H1 (cell line): Measurements from ENCODE around the gene WNT3A. TPM values are rescaled to one million over a fixed set of nuclear protein-coding genes. Genes with fewer than 3 reads are reported as not detected.

ENCODE experiments used
- CTCF ChIA-PET: fragments of 300-600 bp; sonication (Branson Sonifier 250); formaldehyde crosslinking; loops from one replicate; lab custom pipeline; 2021; ENCODE audit not compliant: partially characterized antibody; lab: Charles Lee
- POLR2A ChIA-PET: fragments of 300-600 bp; sonication (Branson Sonifier 250); formaldehyde crosslinking; loops from one replicate; lab custom pipeline; 2021; ENCODE audit warnings: inconsistent platforms; ENCODE audit not compliant: partially characterized antibody; lab: Charles Lee
- DNase-seq, 2 experiments: peaks; one replicate each; pipeline versions ENCODE4 v3.0.0 to v3.0.0-alpha.2; 2010 to 2022; ENCODE audit warnings: low spot score in 2 of 2, low read depth in 1 of 2, mixed read lengths in 1 of 2
- FAIRE-seq: peaks from 2 replicates; lab custom pipeline; 2011; peaks lifted over from hg19 to GRCh38; lab: Jason Lieb, UNC
- H2AFZ ChIP-seq: 2 replicates; pipeline ENCODE4 v1.8.1; 2012; ENCODE audit warnings: low read length, inconsistent platforms
- H2AK5ac ChIP-seq: 2 replicates; pipeline ENCODE4 v1.6.1; 2013; ENCODE audit warnings: low read depth, low read length
- H2BK120ac ChIP-seq: replicated peaks from 2 replicates; pipeline ENCODE3; 2013; ENCODE audit warnings: low read depth, low read length, inconsistent platforms
- H2BK12ac ChIP-seq: 2 replicates; pipeline ENCODE4 v1.6.1; 2013; ENCODE audit warnings: low read depth, low read length
- H2BK15ac ChIP-seq: 2 replicates; pipeline ENCODE4 v1.6.1; 2013; ENCODE audit warnings: low read length
- H2BK20ac ChIP-seq: 2 replicates; pipeline ENCODE4 v1.6.1; 2013; ENCODE audit warnings: low read length
- H2BK5ac ChIP-seq: 2 replicates; pipeline ENCODE4 v1.6.1; 2013; ENCODE audit warnings: low read depth, low read length
- H3K14ac ChIP-seq: 2 replicates; pipeline ENCODE4 v1.6.1; 2013; ENCODE audit warnings: inconsistent platforms; ENCODE audit not compliant: insufficient read length
- H3K18ac ChIP-seq: 2 replicates; pipeline ENCODE4 v1.6.1; 2013; ENCODE audit warnings: low read length; ENCODE audit errors: extremely low read depth
- H3K23ac ChIP-seq: 2 replicates; pipeline ENCODE4 v1.6.1; 2013; ENCODE audit warnings: inconsistent platforms; ENCODE audit not compliant: insufficient read length
- H3K23me2 ChIP-seq: 2 replicates; pipeline ENCODE4 v1.6.1; 2013; ENCODE audit warnings: low read depth, low read length
- H3K27ac ChIP-seq: 2 replicates; pipeline ENCODE4 v1.6.1; 2011; ENCODE audit warnings: low read depth, low read length, inconsistent platforms
- H3K27me3 ChIP-seq, 4 experiments: replicated peaks in 1 of 4; 1 replicate in 1 of 4; 2 replicates in 3 of 4; pipeline versions ENCODE4 v1.6.1 to v1.8.1; 2011 to 2013; ENCODE audit warnings: low read length in 3 of 4, mild to moderate bottlenecking in 3 of 4, inconsistent platforms in 2 of 4, mixed read lengths in 2 of 4, moderate library complexity in 1 of 4; ENCODE audit not compliant: control insufficient read depth in 3 of 4, insufficient read depth in 3 of 4; ENCODE audit errors: extremely low read depth in 1 of 4
- H3K36me3 ChIP-seq, 4 experiments: 2 replicates each; pipeline versions ENCODE4 v1.6.1 to v1.8.1; 2011 to 2013; ENCODE audit warnings: mild to moderate bottlenecking in 4 of 4, low read length in 3 of 4, moderate library complexity in 2 of 4, control low read depth in 1 of 4, inconsistent platforms in 1 of 4; ENCODE audit not compliant: insufficient read depth in 4 of 4, control insufficient read depth in 2 of 4
- H3K4ac ChIP-seq: replicated peaks from 2 replicates; pipeline ENCODE3; 2013; ENCODE audit warnings: low read length, low read depth, mixed read lengths, inconsistent platforms; ENCODE audit not compliant: insufficient read length
- H3K4me1 ChIP-seq, 4 experiments: replicated peaks in 1 of 4; 1 replicate in 1 of 4; 2 replicates in 3 of 4; pipeline versions ENCODE4 v1.6.1 to v1.8.1; 2011 to 2013; ENCODE audit warnings: low read length in 3 of 4, inconsistent platforms in 2 of 4, mixed read lengths in 1 of 4; ENCODE audit not compliant: insufficient read depth in 4 of 4, control insufficient read depth in 3 of 4
- H3K4me2 ChIP-seq, 2 experiments: 2 replicates each; pipeline versions ENCODE4 v1.6.1 to v1.8.1; 2011 to 2013; ENCODE audit warnings: low read depth in 2 of 2, low read length in 2 of 2, control low read depth in 1 of 2, inconsistent platforms in 1 of 2, mild to moderate bottlenecking in 1 of 2; ENCODE audit not compliant: insufficient read depth in 1 of 2
- H3K4me3 ChIP-seq, 4 experiments: fragments of 200-600, 300-600 bp in 1 of 4; sonication (generic), shearing (Covaris generic), sonication (Bioruptor Twin) in 1 of 4; 2 replicates each; pipeline versions ENCODE4 v1.5.1 to v1.8.1; 2011 to 2016; ENCODE audit warnings: low read length in 4 of 4, low read depth in 3 of 4, control low read depth in 2 of 4, inconsistent platforms in 2 of 4, mild to moderate bottlenecking in 2 of 4, mixed read lengths in 1 of 4, moderate library complexity in 1 of 4; ENCODE audit not compliant: insufficient read depth in 2 of 4; ENCODE audit errors: extremely low read depth in 1 of 4
- H3K56ac ChIP-seq: replicated peaks from 2 replicates; pipeline ENCODE3; 2013; ENCODE audit warnings: low read depth, mild to moderate bottlenecking, mixed read lengths, low read length, inconsistent platforms; ENCODE audit not compliant: insufficient read length
- H3K79me1 ChIP-seq: 2 replicates; pipeline ENCODE4 v1.6.1; 2013; ENCODE audit warnings: low read depth, low read length, control low read depth
- H3K79me2 ChIP-seq, 2 experiments: 2 replicates each; pipeline versions ENCODE4 v1.6.1 to v1.8.1; 2012 to 2013; ENCODE audit warnings: low read length in 2 of 2, mild to moderate bottlenecking in 2 of 2, inconsistent platforms in 1 of 2; ENCODE audit not compliant: insufficient read depth in 2 of 2, control insufficient read depth in 1 of 2
- H3K9ac ChIP-seq, 4 experiments: replicated peaks in 1 of 4; 1 replicate in 1 of 4; 2 replicates in 3 of 4; pipeline versions ENCODE4 v1.6.1 to v1.8.1; 2011 to 2013; ENCODE audit warnings: low read depth in 3 of 4, low read length in 3 of 4, control low read depth in 2 of 4, mild to moderate bottlenecking in 2 of 4, moderate library complexity in 2 of 4, inconsistent platforms in 1 of 4; ENCODE audit errors: extremely low read depth in 1 of 4
- H3K9me3 ChIP-seq, 2 experiments: 2 replicates each; pipeline versions ENCODE4 v1.6.1 to v1.8.1; 2012 to 2013; ENCODE audit warnings: mild to moderate bottlenecking in 2 of 2, moderate library complexity in 2 of 2, control low read depth in 1 of 2, inconsistent platforms in 1 of 2, low read depth in 1 of 2, low read length in 1 of 2, mixed read lengths in 1 of 2; ENCODE audit not compliant: insufficient read depth in 2 of 2
- H4K20me1 ChIP-seq, 2 experiments: replicated peaks in 1 of 2; 2 replicates each; pipeline versions ENCODE3 to v1.8.1; 2011 to 2013; ENCODE audit warnings: inconsistent platforms in 2 of 2, low read length in 2 of 2, mild to moderate bottlenecking in 1 of 2; ENCODE audit not compliant: insufficient read depth in 2 of 2, control insufficient read depth in 1 of 2
- H4K5ac ChIP-seq: 2 replicates; pipeline ENCODE4 v1.6.1; 2013; ENCODE audit warnings: low read length, low read depth, mixed read lengths, inconsistent platforms; ENCODE audit not compliant: insufficient read length
- H4K8ac ChIP-seq: 2 replicates; pipeline ENCODE4 v1.8.0; 2013; ENCODE audit warnings: mild to moderate bottlenecking, moderate library complexity, low read length, inconsistent platforms; ENCODE audit not compliant: insufficient read depth; ENCODE audit errors: extremely low read depth
- H4K91ac ChIP-seq: replicated peaks from 2 replicates; pipeline ENCODE3; 2013; ENCODE audit warnings: low read length, mixed read lengths, inconsistent platforms; ENCODE audit not compliant: insufficient read length
- ASH2L ChIP-seq: fragments of 200-600, 300-600 bp; sonication (generic); IDR thresholded peaks from one replicate; pipeline ENCODE4 v1.7.1; 2017; ENCODE audit warnings: low read length
- HDAC2 ChIP-seq, 2 experiments: fragments of 300-600 bp in 1 of 2; sonication (generic) in 1 of 2; IDR thresholded peaks; 2 replicates each; pipeline ENCODE4 v1.6.1; 2011 to 2012; ENCODE audit warnings: low read depth in 2 of 2, low read length in 2 of 2, mild to moderate bottlenecking in 2 of 2, moderate library complexity in 2 of 2, borderline replicate concordance in 1 of 2, inconsistent platforms in 1 of 2
- KDM5A ChIP-seq: fragments of 200-600 bp; IDR thresholded peaks from 2 replicates; pipeline ENCODE4 v1.7.1; 2012; ENCODE audit warnings: mild to moderate bottlenecking, low read length, inconsistent platforms, mixed read lengths
- NANOG ChIP-seq: IDR thresholded peaks from 2 replicates; pipeline ENCODE4 v1.6.1; 2011; ENCODE audit warnings: low read length, low read depth, mild to moderate bottlenecking, inconsistent platforms; ENCODE audit not compliant: insufficient read depth, poor library complexity, severe bottlenecking
- RNF2 ChIP-seq: fragments of 200-900, 300-1000 bp; sonication (generic); IDR thresholded peaks from 2 replicates; pipeline ENCODE4 v1.7.1; 2016; ENCODE audit warnings: borderline replicate concordance, low read depth, mild to moderate bottlenecking, antibody characterized with exemption, low read length; ENCODE audit not compliant: poor library complexity, severe bottlenecking; ENCODE audit errors: missing control alignments
- SIRT6 ChIP-seq: IDR thresholded peaks from one replicate; pipeline ENCODE4 v1.7.1; 2012; ENCODE audit warnings: low read length, inconsistent platforms
- YY1 ChIP-seq: IDR thresholded peaks from 2 replicates; pipeline ENCODE4 v1.6.1; 2011; ENCODE audit warnings: low read depth, mild to moderate bottlenecking, low read length
- WGBS, 2 experiments: shearing (Covaris generic) in 1 of 2; methylation state at CpG; one replicate each; pipeline versions ENCODE4 v1.1.6 to v1.1.7; 2013 to 2015; ENCODE audit warnings: low lambda C conversion rate in 2 of 2, mixed read lengths in 2 of 2, inconsistent platforms in 1 of 2, low coverage in 1 of 2, missing lambda C conversion rate in 1 of 2; ENCODE audit not compliant: insufficient replicate concordance in 2 of 2, insufficient coverage in 1 of 2, insufficient read length in 1 of 2; ENCODE audit errors: extremely low coverage in 1 of 2, missing lambda C conversion rate in 1 of 2; 5-methylcytosine and 5-hydroxymethylcytosine counted together
- polyA plus RNA-seq, 7 experiments: library from polyadenylated mRNA; depleted of rRNA in 3 of 7; stranded (reverse) in 5 of 7; unstranded in 2 of 7; fragments of >200 nt in 5 of 7; fragments of 200-250 nt in 2 of 7; gene quantifications; 1 replicate in 5 of 7; 2 replicates in 1 of 7; 4 replicates in 1 of 7; pipeline versions ENCODE4 v1.2.1 to v1.2.3, GENCODE V29; 2011 to 2013; ENCODE audit warnings: missing spikeins in 2 of 7, mixed read lengths in 2 of 7
- total RNA-seq: library from RNA; stranded (reverse); fragmentation: NEBNext Ultra II Directional; extraction: Animal tissue kit (Norgen Biotek cat#: 25700); gene quantifications from 2 replicates; pipeline ENCODE4 v1.2.1, GENCODE V29; 2021
- TF ChIP-seq, protein P1 (sequence below): IDR thresholded peaks from 2 replicates; pipeline ENCODE4 v1.6.1; 2012; ENCODE audit warnings: inconsistent platforms
- TF ChIP-seq, protein P2 (sequence below): IDR thresholded peaks from 2 replicates; pipeline ENCODE4 v1.6.1; 2011; ENCODE audit warnings: low read depth, mild to moderate bottlenecking, low read length; ENCODE audit not compliant: insufficient read depth

WNT3A gene
- total and polyA plus RNA-seq, 2 of the 8 experiments (the other 6 are each of a cell fraction or from before 2014, with no cell fraction given): 0.08 to 0.19 TPM

DNA sequence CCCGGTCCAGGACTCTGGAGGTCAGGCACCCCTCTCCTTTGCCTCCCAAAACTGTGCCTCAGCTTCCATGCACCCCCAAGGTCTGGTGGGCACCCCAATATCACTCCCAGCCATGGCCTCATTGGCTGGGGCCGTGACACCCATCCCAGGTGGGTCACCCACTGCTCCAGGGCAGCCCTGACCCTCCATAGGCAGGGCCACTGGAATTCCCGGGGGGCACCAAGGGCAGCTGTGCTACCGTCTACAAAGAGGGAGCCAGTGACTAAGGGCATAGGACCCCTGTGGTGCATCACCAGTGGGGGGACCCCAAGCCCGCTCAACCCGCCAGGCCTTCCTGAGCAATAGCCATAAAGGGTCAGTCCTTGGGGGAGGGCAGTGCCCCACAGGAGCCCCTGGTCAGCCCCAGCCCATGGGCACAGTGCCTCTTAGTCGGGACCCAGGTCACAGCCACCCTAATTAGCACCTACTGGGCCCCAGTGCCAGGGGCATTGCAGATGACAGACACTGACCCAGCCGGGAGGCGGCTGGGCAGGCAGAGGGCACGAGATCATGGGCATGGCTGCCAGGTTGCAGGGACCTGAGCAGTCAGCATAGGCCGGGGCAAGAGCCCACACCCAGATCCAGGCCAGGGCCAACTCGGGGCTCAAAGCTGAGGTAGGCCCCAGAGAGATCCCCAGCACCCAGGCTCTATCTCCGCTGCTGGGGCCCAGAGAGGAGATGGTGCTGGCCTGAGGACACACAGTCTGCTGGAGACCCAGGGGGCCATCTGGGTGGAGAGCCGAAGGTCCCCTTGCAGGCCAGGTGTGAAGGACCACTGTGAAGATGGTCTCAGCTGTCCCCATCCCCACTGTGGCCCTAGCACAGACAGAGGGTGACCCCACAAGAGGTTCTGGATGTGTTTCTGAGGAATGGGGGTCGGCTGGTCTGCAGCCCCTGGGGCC is 56.7 kb downstream of the WNT3A start:
- H3K23me2 ChIP-seq: peaks cover 8% of the 10 kb centered on the region; the same call in 1 of the 2 replicates
- no peak for FAIRE-seq
- WGBS, 2 experiments: 81% methylated on average over 14 of the region's 15 CpGs; no CpG with 5 or more reads in 1 of the 2 experiments
- no peak overlapping the region for H2BK120ac ChIP-seq
- no peaks in the 10 kb centered on the region for H3K36me3 ChIP-seq
- no peak overlapping the region for H2BK15ac ChIP-seq
- no peak overlapping the region for H2BK20ac ChIP-seq
- H2BK12ac ChIP-seq: no peak overlapping the region
- CTCF ChIA-PET: interaction anchor here (0.6 to 14.1 kb wide), 4 partner anchors 17 to 408 kb away, joined by 3 to 197 read pairs (median 3); partner anchors contain the start of gene WNT3A
- no peak overlapping the region for H3K4ac ChIP-seq
- no peak overlapping the region for H2AFZ ChIP-seq
- POLR2A ChIA-PET: no interaction called here
- H3K4me2 ChIP-seq: no peak overlapping the region
- no peak overlapping the region for H2BK5ac ChIP-seq
- peaks cover 0 to 7% (median 2%) of the 10 kb centered on the region in 4 experiments; a peak in 3 of 7 replicates for H3K4me1 ChIP-seq
- H3K23ac ChIP-seq: no peak overlapping the region
- no peak overlapping the region for H3K14ac ChIP-seq
- no peak overlapping the region for H3K18ac ChIP-seq
- H2AK5ac ChIP-seq: no peak overlapping the region
- H4K20me1 ChIP-seq: peaks cover 0 to 3% of the 10 kb centered on the region in 2 experiments
- H4K8ac ChIP-seq: no peak overlapping the region
- peaks cover 28 to 76% (median 69%) of the 10 kb centered on the region in 4 experiments for H3K27me3 ChIP-seq
- no peaks in the 10 kb centered on the region for H3K79me2 ChIP-seq
- H3K27ac ChIP-seq: no peak overlapping the region
- no peaks in the 10 kb centered on the region for H3K79me1 ChIP-seq
- H4K91ac ChIP-seq: no peak overlapping the region
- no peak overlapping the region for H3K4me3 ChIP-seq
- no peaks in the 10 kb centered on the region for H3K9me3 ChIP-seq
- no peak for DNase-seq
- H3K56ac ChIP-seq: no peak overlapping the region
- H4K5ac ChIP-seq: no peak overlapping the region
- H3K9ac ChIP-seq: no peak overlapping the region
- no peak for TF ChIP-seq NANOG
- TF ChIP-seq SIRT6: no peak
- no peak for TF ChIP-seq HDAC2 (IDR thresholded peaks at IDR 0.05; ENCODE audit: borderline replicate concordance in 1 of 2, low read depth in 2 of 2, low read length in 2 of 2)
- no peak for TF ChIP-seq ASH2L
- TF ChIP-seq, protein P1, sequence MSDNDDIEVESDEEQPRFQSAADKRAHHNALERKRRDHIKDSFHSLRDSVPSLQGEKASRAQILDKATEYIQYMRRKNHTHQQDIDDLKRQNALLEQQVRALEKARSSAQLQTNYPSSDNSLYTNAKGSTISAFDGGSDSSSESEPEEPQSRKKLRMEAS: no peak
- no peak for TF ChIP-seq YY1
- no peak for TF ChIP-seq KDM5A
- no peak for TF ChIP-seq RNF2
- TF ChIP-seq, protein P2, sequence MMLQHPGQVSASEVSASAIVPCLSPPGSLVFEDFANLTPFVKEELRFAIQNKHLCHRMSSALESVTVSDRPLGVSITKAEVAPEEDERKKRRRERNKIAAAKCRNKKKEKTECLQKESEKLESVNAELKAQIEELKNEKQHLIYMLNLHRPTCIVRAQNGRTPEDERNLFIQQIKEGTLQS: no peak
